ENCODE measurements around the gene NR0B1. TPM values are rescaled to one million over a fixed set of nuclear protein-coding genes. Genes with fewer than 3 reads are reported as not detected.

Gene NR0B1
- total RNA-seq, 2 donors from 2014 or later, result 0.81 TPM; not detected in 1

- no peaks in the 10 kb centered on the region for H3K9me3 ChIP-seq
- no peak for TF ChIP-seq CTCF (IDR thresholded peaks at IDR 0.05)
- no peak overlapping the region for H3K4me3 ChIP-seq
- no peaks in the 10 kb centered on the region for H3K36me3 ChIP-seq
- H3K27me3 ChIP-seq (replicated peaks; ENCODE audit: insufficient read depth), result no peaks in the 10 kb centered on the region
- no peaks in the 10 kb centered on the region for H3K4me1 ChIP-seq (ENCODE audit: control insufficient read depth in 1 of 2, low read depth in 2 of 2)
- ATAC-seq (ENCODE audit: insufficient number of reproducible peaks, low FRiP score, low read depth) (no peak), DNase-seq (ENCODE audit: low spot score) (no peak)
- H3K27ac ChIP-seq, result no peak overlapping the region
These were observed 8.1 kb upstream of the NR0B1 start for GRCh38 chrX:30317308-30317707.

- DNase-seq (ENCODE audit: low spot score), result no peak
These were observed 4.1 kb upstream of the NR0B1 start for GRCh38 chrX:30313322-30313721.

GRCh38 chrX:30312858-30313257, 3.7 kb upstream of the NR0B1 start:
- Histone ChIP-seq H3K4me3 (no peak overlapping the region), H3K36me3 (no peaks in the 10 kb centered on the region), H3K27me3 (replicated peaks; ENCODE audit: insufficient read depth) (no peaks in the 10 kb centered on the region), H3K9me3 (no peaks in the 10 kb centered on the region), H3K27ac (no peak overlapping the region), H3K4me1 (ENCODE audit: control insufficient read depth in 1 of 2, low read depth in 2 of 2) (peaks cover 0 to 7% of the 10 kb centered on the region in 2 donors)
- no peak for ATAC-seq (ENCODE audit: insufficient number of reproducible peaks, low FRiP score, low read depth)
- DNase-seq (ENCODE audit: low spot score), result no peak
- no peak for TF ChIP-seq CTCF (IDR thresholded peaks at IDR 0.05)

More at GRCh38 chrX:30313322-30313721, 4.1 kb upstream of the NR0B1 start:
- no peak for ATAC-seq (ENCODE audit: insufficient number of reproducible peaks, low FRiP score, low read depth)
- TF ChIP-seq CTCF (IDR thresholded peaks at IDR 0.05), result no peak
- Histone ChIP-seq H3K4me3 (no peak overlapping the region), H3K27me3 (replicated peaks; ENCODE audit: insufficient read depth) (no peaks in the 10 kb centered on the region), H3K9me3 (no peaks in the 10 kb centered on the region), H3K4me1 (ENCODE audit: control insufficient read depth in 1 of 2, low read depth in 2 of 2) (peaks cover 0 to 4% of the 10 kb centered on the region in 2 donors), H3K27ac (no peak overlapping the region), H3K36me3 (no peaks in the 10 kb centered on the region)

GRCh38 chrX:30310429-30311206, 1.4 kb upstream of the NR0B1 start:
- no peak for DNase-seq (ENCODE audit: low spot score)
- H3K27ac ChIP-seq, result no peak overlapping the region
- no peak for ATAC-seq (ENCODE audit: insufficient number of reproducible peaks, low FRiP score, low read depth)
- no peak for TF ChIP-seq CTCF (IDR thresholded peaks at IDR 0.05)
- no peaks in the 10 kb centered on the region for H3K36me3 ChIP-seq
- H3K9me3 ChIP-seq, result no peaks in the 10 kb centered on the region
- H3K4me3 ChIP-seq, result no peak overlapping the region
- H3K4me1 ChIP-seq (ENCODE audit: control insufficient read depth in 1 of 2, low read depth in 2 of 2), result peaks cover 0 to 7% of the 10 kb centered on the region in 2 donors
- no peaks in the 10 kb centered on the region for H3K27me3 ChIP-seq (replicated peaks; ENCODE audit: insufficient read depth)

GRCh38 chrX:30308263-30309138, 689 bp downstream of the NR0B1 start:
- H3K36me3 ChIP-seq, result no peaks in the 10 kb centered on the region
- no peaks in the 10 kb centered on the region for H3K9me3 ChIP-seq
- DNase-seq (ENCODE audit: low spot score) (no peak), ATAC-seq (ENCODE audit: insufficient number of reproducible peaks, low FRiP score, low read depth) (no peak)
- H3K27ac ChIP-seq, result no peak overlapping the region
- no peaks in the 10 kb centered on the region for H3K27me3 ChIP-seq (replicated peaks; ENCODE audit: insufficient read depth)
- peak overlapping the region; percentile 60 for H3K4me3 ChIP-seq
- peak; percentile 18 for TF ChIP-seq CTCF (IDR thresholded peaks at IDR 0.05)
- peaks cover 0 to 7% of the 10 kb centered on the region in 2 donors for H3K4me1 ChIP-seq (ENCODE audit: control insufficient read depth in 1 of 2, low read depth in 2 of 2)
